Measurements from ENCODE around the gene AP1S3.
A peak's percentile ranks its signal among the peaks of the same experiment; 100 is the strongest.
"Not testable (repeated sequence)": the region's sequence is repeated elsewhere in the genome, so short reads cannot be mapped to it uniquely, and the experiment has no call there.

AP1S3 gene

GRCh38 chr2:223852281-223852795 is 15.0 kb upstream of the AP1S3 start:
- DNase-seq = no peak

GRCh38 chr2:223847410-223847809 is 10.0 kb upstream of the AP1S3 start:
- DNase-seq = no peak

- no peak for DNase-seq
These were observed 9.1 kb upstream of the AP1S3 start for GRCh38 chr2:223846515-223846914.

- DNase-seq = no peak
These were observed 4.2 kb upstream of the AP1S3 start for GRCh38 chr2:223841436-223842190.

GRCh38 chr2:223835701-223836532 is 1.5 kb downstream of the AP1S3 start:
- peak; percentile 83 for DNase-seq

GRCh38 chr2:223834431-223834830 is 3.0 kb downstream of the AP1S3 start:
- no peak for DNase-seq

- no peak for DNase-seq
These were observed 5.0 kb downstream of the AP1S3 start for GRCh38 chr2:223832241-223832903.

GRCh38 chr2:223829128-223829527 is 8.3 kb downstream of the AP1S3 start:
- no peak for DNase-seq

GRCh38 chr2:223828314-223828713 is 9.1 kb downstream of the AP1S3 start:
- no peak for DNase-seq

- no peak for DNase-seq
These were observed 10.4 kb downstream of the AP1S3 start for GRCh38 chr2:223826995-223827394.

GRCh38 chr2:223824301-223824700 is 13.1 kb downstream of the AP1S3 start:
- DNase-seq = no peak

- no peak for DNase-seq
These were observed 14.6 kb downstream of the AP1S3 start for GRCh38 chr2:223822818-223823217.

GRCh38 chr2:223820549-223820948 is 16.8 kb downstream of the AP1S3 start:
- DNase-seq = no peak

GRCh38 chr2:223819891-223820290 is 17.5 kb downstream of the AP1S3 start:
- DNase-seq = no peak

- DNase-seq = no peak
These were observed 21.4 kb downstream of the AP1S3 start for GRCh38 chr2:223815884-223816570.

- no peak for DNase-seq
These were observed 22.0 kb downstream of the AP1S3 start for GRCh38 chr2:223815186-223815883.

- DNase-seq = not testable (repeated sequence)
These were observed 22.6 kb downstream of the AP1S3 start for GRCh38 chr2:223814764-223815163.

- DNase-seq = no peak
These were observed 24.1 kb downstream of the AP1S3 start for GRCh38 chr2:223813329-223813728.

- no peak for DNase-seq
These were observed 25.6 kb downstream of the AP1S3 start for GRCh38 chr2:223811757-223812156.

- no peak for DNase-seq
These were observed 32.4 kb downstream of the AP1S3 start for GRCh38 chr2:223805008-223805407.

GRCh38 chr2:223801736-223802135 is 35.6 kb downstream of the AP1S3 start:
- DNase-seq = no peak

GRCh38 chr2:223800908-223801307 is 36.5 kb downstream of the AP1S3 start:
- DNase-seq = no peak

All from islet precursor cell (in vitro differentiated cells).